ENCODE results near the gene NTF3.

Gene NTF3

GRCh38 chr12:5456030-5456429 lies 24.1 kb downstream of the NTF3 start:
- in situ Hi-C loops (cut with MboI; ENCODE audit: low sequenced_read_pairs): no loop called here

GRCh38 chr12:5456906-5457305 lies 25.0 kb downstream of the NTF3 start:
- in situ Hi-C loops (cut with MboI; ENCODE audit: low sequenced_read_pairs): no loop called here

- in situ Hi-C loops (cut with MboI; ENCODE audit: low sequenced_read_pairs): no loop called here
Measured at GRCh38 chr12:5458229-5459050, 26.5 kb downstream of the NTF3 start.

- in situ Hi-C loops (cut with MboI; ENCODE audit: low sequenced_read_pairs): no loop called here
Measured at GRCh38 chr12:5459051-5459782, 27.3 kb downstream of the NTF3 start.

GRCh38 chr12:5460817-5461216 lies 28.9 kb downstream of the NTF3 start:
- in situ Hi-C loops (cut with MboI; ENCODE audit: low sequenced_read_pairs): no loop called here

- in situ Hi-C loops (cut with MboI; ENCODE audit: low sequenced_read_pairs): no loop called here
Measured at GRCh38 chr12:5461966-5462365, 30.1 kb downstream of the NTF3 start.

GRCh38 chr12:5464096-5464495 lies 32.2 kb downstream of the NTF3 start:
- in situ Hi-C loops (cut with MboI; ENCODE audit: low sequenced_read_pairs): no loop called here

GRCh38 chr12:5465384-5465783 lies 33.5 kb downstream of the NTF3 start:
- in situ Hi-C loops (cut with MboI; ENCODE audit: low sequenced_read_pairs): no loop called here

GRCh38 chr12:5466521-5466960 lies 34.6 kb downstream of the NTF3 start:
- in situ Hi-C loops (cut with MboI; ENCODE audit: low sequenced_read_pairs): no loop called here

- in situ Hi-C loops (cut with MboI; ENCODE audit: low sequenced_read_pairs): no loop called here
Measured at GRCh38 chr12:5467931-5468330, 36.0 kb downstream of the NTF3 start.

GRCh38 chr12:5470221-5470620 lies 38.3 kb downstream of the NTF3 start:
- in situ Hi-C loops (cut with MboI; ENCODE audit: low sequenced_read_pairs): no loop called here

GRCh38 chr12:5470703-5471102 lies 38.8 kb downstream of the NTF3 start:
- in situ Hi-C loops (cut with MboI; ENCODE audit: low sequenced_read_pairs): no loop called here

- in situ Hi-C loops (cut with MboI; ENCODE audit: low sequenced_read_pairs): no loop called here
Measured at GRCh38 chr12:5473076-5473782, 41.3 kb downstream of the NTF3 start.

GRCh38 chr12:5473783-5474116 lies 41.8 kb downstream of the NTF3 start:
- in situ Hi-C loops (cut with MboI; ENCODE audit: low sequenced_read_pairs): no loop called here

GRCh38 chr12:5476356-5476755 lies 44.4 kb downstream of the NTF3 start:
- in situ Hi-C loops (cut with MboI; ENCODE audit: low sequenced_read_pairs): no loop called here

GRCh38 chr12:5478081-5478706 lies 46.3 kb downstream of the NTF3 start:
- in situ Hi-C loops (cut with MboI; ENCODE audit: low sequenced_read_pairs): no loop called here

GRCh38 chr12:5479761-5480160 lies 47.9 kb downstream of the NTF3 start:
- in situ Hi-C loops (cut with MboI; ENCODE audit: low sequenced_read_pairs): no loop called here

- in situ Hi-C loops (cut with MboI; ENCODE audit: low sequenced_read_pairs): no loop called here
Measured at GRCh38 chr12:5480218-5480937, 48.5 kb downstream of the NTF3 start.

GRCh38 chr12:5480938-5481303 lies 49.0 kb downstream of the NTF3 start:
- in situ Hi-C loops (cut with MboI; ENCODE audit: low sequenced_read_pairs): no loop called here

GRCh38 chr12:5481645-5482044 lies 49.7 kb downstream of the NTF3 start:
- in situ Hi-C loops (cut with MboI; ENCODE audit: low sequenced_read_pairs): no loop called here

GRCh38 chr12:5484426-5484825 lies 52.5 kb downstream of the NTF3 start:
- in situ Hi-C loops (cut with MboI; ENCODE audit: low sequenced_read_pairs): no loop called here
